PFSK-1 (cell line): ENCODE results near the gene TMEM198.

Source experiments
- FOXP2 ChIP-seq: optimal IDR thresholded peaks from 2 replicates; pipeline ENCODE3; 2011; ENCODE audit warnings: borderline replicate concordance, control low read depth, inconsistent platforms; ENCODE audit not compliant: insufficient read depth; ENCODE audit errors: extremely low read length, extremely low read depth
- POLR2AphosphoS5 ChIP-seq: IDR thresholded peaks from 2 replicates; pipeline ENCODE4 v1.6.1; 2012; ENCODE audit warnings: low read depth, mild to moderate bottlenecking, control low read depth, low read length, moderate library complexity
- REST ChIP-seq, 2 experiments: IDR thresholded peaks; 2 replicates each; pipeline versions ENCODE4 v1.6.1 to v1.8.0; 2011 to 2012; ENCODE audit warnings: low read depth in 2 of 2, low read length in 2 of 2, control low read depth in 1 of 2, inconsistent platforms in 1 of 2, mild to moderate bottlenecking in 1 of 2, moderate library complexity in 1 of 2; ENCODE audit not compliant: insufficient read depth in 1 of 2
- SIN3A ChIP-seq: IDR thresholded peaks from 2 replicates; pipeline ENCODE4 v1.6.1; 2012; ENCODE audit warnings: mild to moderate bottlenecking, low read length, moderate library complexity, borderline replicate concordance; ENCODE audit not compliant: insufficient read depth
- TAF1 ChIP-seq: IDR thresholded peaks from 2 replicates; pipeline ENCODE4 v1.6.1; 2012; ENCODE audit warnings: low read length, control low read depth, borderline replicate concordance; ENCODE audit not compliant: insufficient read depth

TMEM198 gene

GRCh38 chr2:219542931-219543595, 765 bp upstream of the TMEM198 start:
- TF ChIP-seq REST (IDR thresholded peaks at IDR 0.05; ENCODE audit: insufficient read depth in 1 of 2, low read depth in 2 of 2, low read length in 2 of 2) (no peak), POLR2AphosphoS5 (no peak), SIN3A (no peak), TAF1 (no peak), FOXP2 (no peak)

- TF ChIP-seq TAF1 (no peak), SIN3A (no peak), FOXP2 (no peak), REST (IDR thresholded peaks at IDR 0.05; ENCODE audit: insufficient read depth in 1 of 2, low read depth in 2 of 2, low read length in 2 of 2) (no peak), POLR2AphosphoS5 (no peak)
Observed at GRCh38 chr2:219544567-219544966, 739 bp downstream of the TMEM198 start.

- TF ChIP-seq REST (IDR thresholded peaks at IDR 0.05; ENCODE audit: insufficient read depth in 1 of 2, low read depth in 2 of 2, low read length in 2 of 2) (no peak), FOXP2 (no peak), SIN3A (no peak), TAF1 (no peak), POLR2AphosphoS5 (no peak)
Observed at GRCh38 chr2:219545295-219545942, 1.6 kb downstream of the TMEM198 start.

GRCh38 chr2:219545943-219546352, 2.1 kb downstream of the TMEM198 start:
- no peak for TF ChIP-seq REST (IDR thresholded peaks at IDR 0.05; ENCODE audit: insufficient read depth in 1 of 2, low read depth in 2 of 2, low read length in 2 of 2)
- TF ChIP-seq POLR2AphosphoS5 = no peak
- no peak for TF ChIP-seq SIN3A
- TF ChIP-seq TAF1 = no peak
- no peak for TF ChIP-seq FOXP2

GRCh38 chr2:219547621-219548020, 3.8 kb downstream of the TMEM198 start:
- no peak for TF ChIP-seq TAF1
- no peak for TF ChIP-seq SIN3A
- no peak for TF ChIP-seq FOXP2
- no peak for TF ChIP-seq POLR2AphosphoS5
- TF ChIP-seq REST (IDR thresholded peaks at IDR 0.05; ENCODE audit: insufficient read depth in 1 of 2, low read depth in 2 of 2, low read length in 2 of 2) = no peak
